ENCODE data around the gene AKT3. TPM values are rescaled to one million over a fixed set of nuclear protein-coding genes. Genes with fewer than 3 reads are reported as not detected.

AKT3 gene
- total and polyA plus RNA-seq, 2 of the 8 experiments (the other 6 are each of a cell fraction or from before 2014, with no cell fraction given): 6.0 to 36.4 TPM

- POLR2A ChIA-PET (ENCODE audit: partially characterized antibody): interaction anchor here (0.7 to 1.0 kb wide), 4 partner anchors 10 to 211 kb away, joined by 3 to 4 read pairs (median 3); no protein-coding TSS in a partner anchor
- H2BK5ac ChIP-seq (ENCODE audit: low read depth, low read length): no peak overlapping the region
- H2BK120ac ChIP-seq (replicated peaks; ENCODE audit: low read depth, low read length): no peak overlapping the region
- no peak overlapping the region for H2BK15ac ChIP-seq (ENCODE audit: low read length)
- H3K18ac ChIP-seq (ENCODE audit: extremely low read depth, low read length): no peak overlapping the region
- 87% methylated on average over 8 of the region's 8 CpGs; no CpG with 5 or more reads in 1 of the 2 experiments for WGBS, 2 experiments (ENCODE audit: extremely low coverage in 1 of 2, insufficient coverage in 1 of 2, insufficient read length in 1 of 2, insufficient replicate concordance in 2 of 2, low coverage in 1 of 2, low lambda C conversion rate in 2 of 2, missing lambda C conversion rate in 1 of 2)
- peaks cover 0 to 12% (median 6%) of the 10 kb centered on the region in 4 experiments; a peak in 6 of 7 replicates for H3K4me1 ChIP-seq (replicated peaks in 1 of 4; ENCODE audit: control insufficient read depth in 3 of 4, insufficient read depth in 4 of 4, low read length in 3 of 4)
- DNase-seq (ENCODE audit: low read depth in 1 of 2, low spot score in 2 of 2): no peak
- H4K5ac ChIP-seq (ENCODE audit: insufficient read length, low read depth, low read length): no peak overlapping the region
- H4K8ac ChIP-seq (ENCODE audit: extremely low read depth, insufficient read depth, low read length): no peak overlapping the region
- no peaks in the 10 kb centered on the region for H4K20me1 ChIP-seq (replicated peaks in 1 of 2; ENCODE audit: control insufficient read depth in 1 of 2, insufficient read depth in 2 of 2, low read length in 2 of 2)
- H3K56ac ChIP-seq (replicated peaks; ENCODE audit: insufficient read length, low read depth, low read length): no peak overlapping the region
- no peak overlapping the region for H2BK20ac ChIP-seq (ENCODE audit: low read length)
- CTCF ChIA-PET (ENCODE audit: partially characterized antibody): interaction anchor here (0.6 to 2.9 kb wide), 3 partner anchors 9 to 76 kb away, joined by 3 to 7 read pairs (median 3); no protein-coding TSS in a partner anchor
- no peak overlapping the region for H3K4me2 ChIP-seq (ENCODE audit: insufficient read depth in 1 of 2, low read depth in 2 of 2, low read length in 2 of 2)
- no peak overlapping the region for H2AK5ac ChIP-seq (ENCODE audit: low read depth, low read length)
- TF ChIP-seq BACH1 (IDR thresholded peaks at IDR 0.05; ENCODE audit: low read length): no peak
- no peak for TF ChIP-seq CHD2 (IDR thresholded peaks at IDR 0.05; ENCODE audit: low read length)
- no peak for TF ChIP-seq YY1 (IDR thresholded peaks at IDR 0.05; ENCODE audit: low read depth, low read length)
- TF ChIP-seq RNF2 (IDR thresholded peaks at IDR 0.05; ENCODE audit: borderline replicate concordance, low read depth, low read length, missing control alignments, poor library complexity, severe bottlenecking): no peak
- no peak for TF ChIP-seq TBP (IDR thresholded peaks at IDR 0.05; ENCODE audit: low read depth, low read length)
- no peak for TF ChIP-seq SRF (IDR thresholded peaks at IDR 0.05; ENCODE audit: low read depth, low read length)
- no peak for TF ChIP-seq EZH2 (IDR thresholded peaks at IDR 0.05; ENCODE audit: low read depth, low read length, severe bottlenecking)
- H3K79me1 ChIP-seq (ENCODE audit: low read depth, low read length): no peaks in the 10 kb centered on the region
- no peak overlapping the region for H3K4ac ChIP-seq (replicated peaks; ENCODE audit: insufficient read length, low read depth, low read length)
- no peak for FAIRE-seq
- H2AFZ ChIP-seq (ENCODE audit: low read length): no peak overlapping the region
- no peaks in the 10 kb centered on the region for H3K9me3 ChIP-seq (ENCODE audit: insufficient read depth in 2 of 2, low read depth in 1 of 2, low read length in 1 of 2)
- no peaks in the 10 kb centered on the region for H3K79me2 ChIP-seq (ENCODE audit: control insufficient read depth in 1 of 2, insufficient read depth in 2 of 2, low read length in 2 of 2)
- H3K36me3 ChIP-seq (ENCODE audit: control insufficient read depth in 2 of 4, insufficient read depth in 4 of 4, low read length in 3 of 4): no peaks in the 10 kb centered on the region; a peak in 2 of 8 replicates
- H2BK12ac ChIP-seq (ENCODE audit: low read depth, low read length): no peak overlapping the region
- H3K4me3 ChIP-seq (ENCODE audit: extremely low read depth in 1 of 4, insufficient read depth in 2 of 4, low read depth in 3 of 4, low read length in 4 of 4): no peak overlapping the region
- H3K27me3 ChIP-seq (replicated peaks in 1 of 4; ENCODE audit: control insufficient read depth in 3 of 4, extremely low read depth in 1 of 4, insufficient read depth in 3 of 4, low read length in 3 of 4): no peaks in the 10 kb centered on the region
- no peak overlapping the region for H3K9ac ChIP-seq (replicated peaks in 1 of 4; ENCODE audit: extremely low read depth in 1 of 4, low read depth in 3 of 4, low read length in 3 of 4)
- no peak overlapping the region for H4K91ac ChIP-seq (replicated peaks; ENCODE audit: insufficient read length, low read length)
- no peak overlapping the region for H3K27ac ChIP-seq (ENCODE audit: low read depth, low read length)
- no peak overlapping the region for H3K14ac ChIP-seq (ENCODE audit: insufficient read length)
- H3K23me2 ChIP-seq (ENCODE audit: low read depth, low read length): no peaks in the 10 kb centered on the region
- H3K23ac ChIP-seq (ENCODE audit: insufficient read length): no peak overlapping the region
Observed at GRCh38 chr1:243503155-243503554, 346.9 kb downstream of the AKT3 start.

All from H1 (cell line).